Measurements from ENCODE around the gene KLK1. TPM values are rescaled to one million over a fixed set of nuclear protein-coding genes. Genes with fewer than 3 reads are reported as not detected.

Gene KLK1
- total and polyA plus RNA-seq, 2 of the 13 experiments (the other 11 are each of a cell fraction or from before 2014, with no cell fraction given), result not detected

DNA sequence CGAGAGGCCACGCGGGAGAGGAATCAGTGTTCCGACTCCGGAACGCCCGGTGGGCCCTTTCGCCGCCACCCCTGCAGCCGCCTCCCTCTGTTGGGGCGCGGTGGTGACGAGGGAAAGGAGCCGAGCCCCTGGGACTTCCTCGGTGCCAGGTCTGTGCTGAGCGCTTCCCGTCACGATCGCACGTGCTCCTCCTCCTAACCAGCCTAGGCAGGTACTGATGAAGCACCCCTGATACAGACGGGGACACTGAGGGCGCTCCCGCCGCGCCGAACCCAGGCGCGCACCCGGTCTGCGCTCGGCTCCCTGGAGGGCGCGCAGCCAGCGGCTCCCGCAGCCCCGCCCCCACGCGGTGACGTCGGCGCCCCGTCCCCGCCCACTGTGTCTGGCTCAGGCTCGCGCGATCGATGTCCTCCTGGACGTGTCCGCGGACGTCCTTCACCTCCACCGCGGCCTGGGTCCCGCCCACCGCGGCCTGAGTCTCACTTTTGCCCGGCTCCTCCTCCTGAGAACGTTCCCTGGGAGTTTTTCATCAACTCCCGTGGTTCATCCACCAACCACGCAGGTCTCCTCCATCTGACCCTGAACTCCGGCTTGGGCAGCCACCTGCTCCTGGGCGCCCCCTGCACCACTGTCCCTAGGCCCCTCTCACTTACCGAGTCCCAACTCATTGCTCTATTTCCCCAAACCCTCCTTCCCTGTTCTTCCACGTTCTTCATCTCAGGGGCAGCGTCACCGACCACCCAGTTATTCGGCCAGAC, 12.4 kb upstream of the KLK1 start (continued):
- TF ChIP-seq ZNF441 (CRISPR knock-in tag; IDR thresholded peaks at IDR 0.05; ENCODE audit: borderline replicate concordance), result no peak
- TF ChIP-seq SIN3A (IDR thresholded peaks at IDR 0.05; ENCODE audit: borderline replicate concordance, low read depth, low read length), result no peak
- no peak for TF ChIP-seq YEATS4 (CRISPR knock-in tag; IDR thresholded peaks at IDR 0.05; ENCODE audit: borderline replicate concordance)
- no peak for TF ChIP-seq ZNF337 (CRISPR knock-in tag; IDR thresholded peaks at IDR 0.05; ENCODE audit: borderline replicate concordance, low read depth)
- TF ChIP-seq PAWR (CRISPR knock-in tag; IDR thresholded peaks at IDR 0.05; ENCODE audit: borderline replicate concordance), result no peak
- TF ChIP-seq TOPORS (CRISPR knock-in tag; IDR thresholded peaks at IDR 0.05), result no peak
- no peak for TF ChIP-seq ZNF121 (CRISPR knock-in tag; IDR thresholded peaks at IDR 0.05)
- no peak for TF ChIP-seq TOE1 (CRISPR knock-in tag; IDR thresholded peaks at IDR 0.05)
- TF ChIP-seq ZNF20 (CRISPR knock-in tag; IDR thresholded peaks at IDR 0.05), result no peak
- no peak for TF ChIP-seq SP1 (IDR thresholded peaks at IDR 0.05)
- peak; percentile 85 for TF ChIP-seq SP1 (CRISPR knock-in tag; IDR thresholded peaks at IDR 0.05)
- TF ChIP-seq ZNF75D (CRISPR knock-in tag; IDR thresholded peaks at IDR 0.05; ENCODE audit: borderline replicate concordance), result no peak
- TF ChIP-seq ZBTB7B (CRISPR knock-in tag; IDR thresholded peaks at IDR 0.05), result 0 out of 2 replicates have a peak, but pooled peaks have one; percentile 27
- TF ChIP-seq NFRKB (IDR thresholded peaks at IDR 0.05), result no peak
- TF ChIP-seq, protein P1, sequence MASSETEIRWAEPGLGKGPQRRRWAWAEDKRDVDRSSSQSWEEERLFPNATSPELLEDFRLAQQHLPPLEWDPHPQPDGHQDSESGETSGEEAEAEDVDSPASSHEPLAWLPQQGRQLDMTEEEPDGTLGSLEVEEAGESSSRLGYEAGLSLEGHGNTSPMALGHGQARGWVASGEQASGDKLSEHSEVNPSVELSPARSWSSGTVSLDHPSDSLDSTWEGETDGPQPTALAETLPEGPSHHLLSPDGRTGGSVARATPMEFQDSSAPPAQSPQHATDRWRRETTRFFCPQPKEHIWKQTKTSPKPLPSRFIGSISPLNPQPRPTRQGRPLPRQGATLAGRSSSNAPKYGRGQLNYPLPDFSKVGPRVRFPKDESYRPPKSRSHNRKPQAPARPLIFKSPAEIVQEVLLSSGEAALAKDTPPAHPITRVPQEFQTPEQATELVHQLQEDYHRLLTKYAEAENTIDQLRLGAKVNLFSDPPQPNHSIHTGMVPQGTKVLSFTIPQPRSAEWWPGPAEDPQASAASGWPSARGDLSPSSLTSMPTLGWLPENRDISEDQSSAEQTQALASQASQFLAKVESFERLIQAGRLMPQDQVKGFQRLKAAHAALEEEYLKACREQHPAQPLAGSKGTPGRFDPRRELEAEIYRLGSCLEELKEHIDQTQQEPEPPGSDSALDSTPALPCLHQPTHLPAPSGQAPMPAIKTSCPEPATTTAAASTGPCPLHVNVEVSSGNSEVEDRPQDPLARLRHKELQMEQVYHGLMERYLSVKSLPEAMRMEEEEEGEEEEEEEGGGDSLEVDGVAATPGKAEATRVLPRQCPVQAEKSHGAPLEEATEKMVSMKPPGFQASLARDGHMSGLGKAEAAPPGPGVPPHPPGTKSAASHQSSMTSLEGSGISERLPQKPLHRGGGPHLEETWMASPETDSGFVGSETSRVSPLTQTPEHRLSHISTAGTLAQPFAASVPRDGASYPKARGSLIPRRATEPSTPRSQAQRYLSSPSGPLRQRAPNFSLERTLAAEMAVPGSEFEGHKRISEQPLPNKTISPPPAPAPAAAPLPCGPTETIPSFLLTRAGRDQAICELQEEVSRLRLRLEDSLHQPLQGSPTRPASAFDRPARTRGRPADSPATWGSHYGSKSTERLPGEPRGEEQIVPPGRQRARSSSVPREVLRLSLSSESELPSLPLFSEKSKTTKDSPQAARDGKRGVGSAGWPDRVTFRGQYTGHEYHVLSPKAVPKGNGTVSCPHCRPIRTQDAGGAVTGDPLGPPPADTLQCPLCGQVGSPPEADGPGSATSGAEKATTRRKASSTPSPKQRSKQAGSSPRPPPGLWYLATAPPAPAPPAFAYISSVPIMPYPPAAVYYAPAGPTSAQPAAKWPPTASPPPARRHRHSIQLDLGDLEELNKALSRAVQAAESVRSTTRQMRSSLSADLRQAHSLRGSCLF (CRISPR knock-in tag; IDR thresholded peaks at IDR 0.05; ENCODE audit: borderline replicate concordance), result no peak
- TF ChIP-seq, protein P2, sequence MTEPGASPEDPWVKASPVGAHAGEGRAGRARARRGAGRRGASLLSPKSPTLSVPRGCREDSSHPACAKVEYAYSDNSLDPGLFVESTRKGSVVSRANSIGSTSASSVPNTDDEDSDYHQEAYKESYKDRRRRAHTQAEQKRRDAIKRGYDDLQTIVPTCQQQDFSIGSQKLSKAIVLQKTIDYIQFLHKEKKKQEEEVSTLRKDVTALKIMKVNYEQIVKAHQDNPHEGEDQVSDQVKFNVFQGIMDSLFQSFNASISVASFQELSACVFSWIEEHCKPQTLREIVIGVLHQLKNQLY (CRISPR knock-in tag; IDR thresholded peaks at IDR 0.05), result no peak
- TF ChIP-seq PAX8 (CRISPR knock-in tag; IDR thresholded peaks at IDR 0.05; ENCODE audit: borderline replicate concordance), result no peak
- no peak for TF ChIP-seq TEAD2 (CRISPR knock-in tag; IDR thresholded peaks at IDR 0.05)
- no peak for TF ChIP-seq GTF3A (CRISPR knock-in tag; conservative IDR thresholded peaks at IDR 0.05)
- TF ChIP-seq, protein P3, sequence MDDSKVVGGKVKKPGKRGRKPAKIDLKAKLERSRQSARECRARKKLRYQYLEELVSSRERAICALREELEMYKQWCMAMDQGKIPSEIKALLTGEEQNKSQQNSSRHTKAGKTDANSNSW (CRISPR knock-in tag; IDR thresholded peaks at IDR 0.05; ENCODE audit: borderline replicate concordance), result no peak
- no peak for TF ChIP-seq SETDB1 (CRISPR knock-in tag; IDR thresholded peaks at IDR 0.05; ENCODE audit: borderline replicate concordance)
- no peak for TF ChIP-seq SSRP1 (CRISPR knock-in tag; IDR thresholded peaks at IDR 0.05)
- TF ChIP-seq, protein P4, sequence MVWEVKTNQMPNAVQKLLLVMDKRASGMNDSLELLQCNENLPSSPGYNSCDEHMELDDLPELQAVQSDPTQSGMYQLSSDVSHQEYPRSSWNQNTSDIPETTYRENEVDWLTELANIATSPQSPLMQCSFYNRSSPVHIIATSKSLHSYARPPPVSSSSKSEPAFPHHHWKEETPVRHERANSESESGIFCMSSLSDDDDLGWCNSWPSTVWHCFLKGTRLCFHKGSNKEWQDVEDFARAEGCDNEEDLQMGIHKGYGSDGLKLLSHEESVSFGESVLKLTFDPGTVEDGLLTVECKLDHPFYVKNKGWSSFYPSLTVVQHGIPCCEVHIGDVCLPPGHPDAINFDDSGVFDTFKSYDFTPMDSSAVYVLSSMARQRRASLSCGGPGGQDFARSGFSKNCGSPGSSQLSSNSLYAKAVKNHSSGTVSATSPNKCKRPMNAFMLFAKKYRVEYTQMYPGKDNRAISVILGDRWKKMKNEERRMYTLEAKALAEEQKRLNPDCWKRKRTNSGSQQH (CRISPR knock-in tag; IDR thresholded peaks at IDR 0.05; ENCODE audit: low read depth), result 0 out of 2 replicates have a peak, but pooled peaks have one; percentile 35

Data from HepG2 (cell line).